Measurements from ENCODE around the gene WDR72. TPM values are rescaled to one million over a fixed set of nuclear protein-coding genes. Genes with fewer than 3 reads are reported as not detected.

WDR72 gene
- 6.0 to 7.3 TPM (median 6.9 TPM) in 5 replicates for total RNA-seq (2022; extraction: Qiagen RNA extraction)

DNA sequence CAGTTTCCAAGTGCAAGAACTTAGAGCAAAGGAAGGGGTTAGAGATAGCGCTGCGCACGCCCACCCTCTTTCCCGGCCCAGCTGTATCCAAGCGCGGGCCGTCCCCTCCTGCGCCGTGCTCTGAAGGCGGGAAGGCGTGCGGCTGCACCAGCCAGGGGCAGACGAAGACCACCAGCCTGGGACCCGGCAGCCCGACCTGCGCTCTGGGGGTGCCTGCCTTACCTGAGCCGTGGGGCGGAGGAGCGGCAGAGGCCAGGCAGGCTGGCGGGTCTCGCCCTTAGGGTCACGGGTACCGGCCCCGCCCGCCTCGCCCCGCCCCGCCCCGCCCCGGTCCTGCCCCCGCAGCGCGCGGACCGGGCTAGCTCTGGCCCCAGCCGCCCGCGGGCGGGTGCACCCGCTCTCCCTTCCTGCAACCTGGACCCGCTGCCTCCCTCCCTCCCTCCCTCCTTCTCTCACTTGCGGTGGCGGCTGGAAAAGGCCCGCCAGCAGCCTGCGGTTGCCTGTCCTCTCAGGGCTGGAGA, at the start of gene WDR72:
Gene WDR72, minus strand, starts transcription at position 253 of the 521 bp plus-strand sequence. CDS start 26,514 bp downstream, outside the sequence.

Other genes starting within 250 kb of the WDR72 start
- gene UNC13C, start 218.8 kb upstream of the WDR72 start, total RNA-seq (2022; extraction: Qiagen RNA extraction) = not detected in 5 replicates